ENCODE results near the gene KRTAP5-1. TPM values are rescaled to one million over a fixed set of nuclear protein-coding genes. Genes with fewer than 3 reads are reported as not detected.
"Not testable (repeated sequence)": the region's sequence is repeated elsewhere in the genome, so short reads cannot be mapped to it uniquely, and the experiment has no call there.

KRTAP5-1 gene
- total and polyA plus RNA-seq, 8 donors: 0.50 TPM; not detected in 7

GRCh38 chr11:1589996-1590395 lies 4.9 kb upstream of the KRTAP5-1 start:
- Histone ChIP-seq H3K4me3 (no peak overlapping the region), H3K27ac (no peak overlapping the region), H3K4me1 (peaks cover 0 to 6% (median 0%) of the 10 kb centered on the region in 4 donors), H3K27me3 (peaks cover 0 to 47% (median 0%) of the 10 kb centered on the region in 3 donors), H3K36me3 (no peaks in the 10 kb centered on the region), H3K9me3 (no peaks in the 10 kb centered on the region)
- no peak for DNase-seq
- intact Hi-C loops (cut with DNase I; ENCODE audit: low total_unique reads): no loop called here
- TF ChIP-seq POLR2AphosphoS5 (IDR thresholded peaks at IDR 0.05) (no peak), POLR2A (IDR thresholded peaks at IDR 0.05) (no peak), EP300 (IDR thresholded peaks at IDR 0.05) (no peak), CTCF (IDR thresholded peaks at IDR 0.05) (no peak)
- WGBS, 5 donors: 90 to 98% (median 95%) methylated on average over 6 of the region's 6 CpGs

GRCh38 chr11:1589191-1589963 lies 4.3 kb upstream of the KRTAP5-1 start:
- WGBS, 5 donors: 34 to 46% (median 42%) methylated on average over 7 to 8 of the region's 10 CpGs
- H3K36me3 ChIP-seq; intact Hi-C loops (cut with DNase I; ENCODE audit: low total_unique reads); H3K4me1 ChIP-seq; H3K4me3 ChIP-seq; H3K9me3 ChIP-seq: not testable (repeated sequence)
- peak in 1 of 2 donors; percentile 25 for DNase-seq
- Histone ChIP-seq H3K27me3 (peaks cover 0 to 53% (median 0%) of the 10 kb centered on the region in 3 donors), H3K27ac (peak overlapping the region in 1 of 5 donors; percentile 32)

- Histone ChIP-seq H3K27me3 (peaks cover 0 to 41% (median 0%) of the 10 kb centered on the region in 3 donors), H3K36me3 (no peaks in the 10 kb centered on the region), H3K9me3 (no peaks in the 10 kb centered on the region), H3K27ac (no peak overlapping the region), H3K4me1 (peaks cover 0 to 6% (median 0%) of the 10 kb centered on the region in 4 donors), H3K4me3 (no peak overlapping the region)
- WGBS, 5 donors: 62 to 88% (median 84%) methylated on average over 2 of the region's 2 CpGs
- TF ChIP-seq CTCF (IDR thresholded peaks at IDR 0.05) (no peak), EP300 (IDR thresholded peaks at IDR 0.05) (no peak), POLR2AphosphoS5 (IDR thresholded peaks at IDR 0.05) (no peak), POLR2A (IDR thresholded peaks at IDR 0.05) (no peak)
- intact Hi-C loops (cut with DNase I; ENCODE audit: low total_unique reads): no loop called here
- no peak for DNase-seq
Measured at GRCh38 chr11:1586699-1587098, 1.6 kb upstream of the KRTAP5-1 start.

- H3K9me3 ChIP-seq; intact Hi-C loops (cut with DNase I; ENCODE audit: low total_unique reads); H3K4me1 ChIP-seq; H3K36me3 ChIP-seq; H3K4me3 ChIP-seq; DNase-seq; H3K27ac ChIP-seq: not testable (repeated sequence)
- 72 to 74% (median 73%) methylated on average over 2 of the region's 2 CpGs for WGBS, 5 donors
- peaks cover 0 to 36% (median 0%) of the 10 kb centered on the region in 3 donors for H3K27me3 ChIP-seq
Measured at GRCh38 chr11:1582909-1583308, 2.2 kb downstream of the KRTAP5-1 start.

GRCh38 chr11:1581976-1582375 lies 3.1 kb downstream of the KRTAP5-1 start:
- TF ChIP-seq EP300 (IDR thresholded peaks at IDR 0.05) (no peak), CTCF (IDR thresholded peaks at IDR 0.05) (no peak), POLR2A (IDR thresholded peaks at IDR 0.05) (no peak), POLR2AphosphoS5 (IDR thresholded peaks at IDR 0.05) (no peak)
- Histone ChIP-seq H3K36me3 (no peaks in the 10 kb centered on the region), H3K27me3 (peaks cover 0 to 36% (median 0%) of the 10 kb centered on the region in 3 donors), H3K27ac (no peak overlapping the region), H3K4me3 (no peak overlapping the region), H3K9me3 (peaks cover 0 to 10% (median 8%) of the 10 kb centered on the region in 4 donors), H3K4me1 (no peaks in the 10 kb centered on the region)
- intact Hi-C loops (cut with DNase I; ENCODE audit: low total_unique reads): no loop called here
- WGBS, 5 donors: 86 to 92% (median 87%) methylated on average over 9 of the region's 9 CpGs
- no peak for DNase-seq

Measured in stomach (tissue), 9 donors.